ENCODE measurements around the gene ZNF331. TPM values are rescaled to one million over a fixed set of nuclear protein-coding genes. Genes with fewer than 3 reads are reported as not detected.
"Not testable (repeated sequence)": the region's sequence is repeated elsewhere in the genome, so short reads cannot be mapped to it uniquely, and the experiment has no call there.

The ZNF331 gene
- total RNA-seq, 2 donors from 2014 or later: 16.9 to 26.7 TPM

- no peak overlapping the region for H3K27ac ChIP-seq
- H3K4me1 ChIP-seq: no peaks in the 10 kb centered on the region
- H3K36me3 ChIP-seq: no peaks in the 10 kb centered on the region
- no peaks in the 10 kb centered on the region for H3K9me3 ChIP-seq
- H3K27me3 ChIP-seq: no peaks in the 10 kb centered on the region
- TF ChIP-seq, protein P1, sequence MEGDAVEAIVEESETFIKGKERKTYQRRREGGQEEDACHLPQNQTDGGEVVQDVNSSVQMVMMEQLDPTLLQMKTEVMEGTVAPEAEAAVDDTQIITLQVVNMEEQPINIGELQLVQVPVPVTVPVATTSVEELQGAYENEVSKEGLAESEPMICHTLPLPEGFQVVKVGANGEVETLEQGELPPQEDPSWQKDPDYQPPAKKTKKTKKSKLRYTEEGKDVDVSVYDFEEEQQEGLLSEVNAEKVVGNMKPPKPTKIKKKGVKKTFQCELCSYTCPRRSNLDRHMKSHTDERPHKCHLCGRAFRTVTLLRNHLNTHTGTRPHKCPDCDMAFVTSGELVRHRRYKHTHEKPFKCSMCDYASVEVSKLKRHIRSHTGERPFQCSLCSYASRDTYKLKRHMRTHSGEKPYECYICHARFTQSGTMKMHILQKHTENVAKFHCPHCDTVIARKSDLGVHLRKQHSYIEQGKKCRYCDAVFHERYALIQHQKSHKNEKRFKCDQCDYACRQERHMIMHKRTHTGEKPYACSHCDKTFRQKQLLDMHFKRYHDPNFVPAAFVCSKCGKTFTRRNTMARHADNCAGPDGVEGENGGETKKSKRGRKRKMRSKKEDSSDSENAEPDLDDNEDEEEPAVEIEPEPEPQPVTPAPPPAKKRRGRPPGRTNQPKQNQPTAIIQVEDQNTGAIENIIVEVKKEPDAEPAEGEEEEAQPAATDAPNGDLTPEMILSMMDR (IDR thresholded peaks at IDR 0.05): no peak
- DNase-seq (ENCODE audit: low spot score): no peak
- no peak overlapping the region for H3K4me3 ChIP-seq
Observed at GRCh38 chr19:53511357-53511756, 26.6 kb upstream of the ZNF331 start.

DNA sequence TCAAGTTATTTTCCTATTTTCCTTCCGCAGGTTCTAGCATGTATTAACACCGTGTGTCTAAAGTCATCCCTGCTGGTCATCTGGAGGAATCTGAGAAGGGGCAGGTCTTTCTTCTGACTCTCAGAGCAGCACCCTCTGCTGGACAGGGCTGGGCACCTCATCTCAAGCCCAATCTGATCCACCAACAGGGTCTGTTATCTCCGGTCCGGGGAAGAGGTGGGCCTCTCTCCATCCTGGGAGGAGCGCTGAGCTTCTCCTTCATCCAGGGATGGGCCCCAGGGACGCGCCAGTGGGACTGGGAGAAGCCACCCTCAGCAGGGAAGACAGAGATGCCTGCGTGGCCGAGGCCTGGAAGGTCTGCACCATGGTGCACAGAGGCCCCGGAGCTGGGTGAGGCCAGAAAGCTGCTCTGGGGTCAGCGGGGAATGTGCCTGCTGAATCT is 26.0 kb upstream of the ZNF331 start:
- no peaks in the 10 kb centered on the region for H3K36me3 ChIP-seq
- no peaks in the 10 kb centered on the region for H3K9me3 ChIP-seq
- no peak overlapping the region for H3K27ac ChIP-seq
- H3K4me1 ChIP-seq: no peaks in the 10 kb centered on the region
- H3K27me3 ChIP-seq: no peaks in the 10 kb centered on the region
- no peak overlapping the region for H3K4me3 ChIP-seq
- TF ChIP-seq, protein P1 (IDR thresholded peaks at IDR 0.05): peak; percentile 41 to 74
- peak; percentile 63 for DNase-seq (ENCODE audit: low spot score)

GRCh38 chr19:53515047-53515446 is 22.9 kb upstream of the ZNF331 start:
- not testable (repeated sequence) for H3K27ac ChIP-seq; DNase-seq (ENCODE audit: low spot score); H3K4me3 ChIP-seq; H3K36me3 ChIP-seq; H3K27me3 ChIP-seq; H3K9me3 ChIP-seq
- peaks cover 0 to 11% of the 10 kb centered on the region in 2 donors for H3K4me1 ChIP-seq

DNA sequence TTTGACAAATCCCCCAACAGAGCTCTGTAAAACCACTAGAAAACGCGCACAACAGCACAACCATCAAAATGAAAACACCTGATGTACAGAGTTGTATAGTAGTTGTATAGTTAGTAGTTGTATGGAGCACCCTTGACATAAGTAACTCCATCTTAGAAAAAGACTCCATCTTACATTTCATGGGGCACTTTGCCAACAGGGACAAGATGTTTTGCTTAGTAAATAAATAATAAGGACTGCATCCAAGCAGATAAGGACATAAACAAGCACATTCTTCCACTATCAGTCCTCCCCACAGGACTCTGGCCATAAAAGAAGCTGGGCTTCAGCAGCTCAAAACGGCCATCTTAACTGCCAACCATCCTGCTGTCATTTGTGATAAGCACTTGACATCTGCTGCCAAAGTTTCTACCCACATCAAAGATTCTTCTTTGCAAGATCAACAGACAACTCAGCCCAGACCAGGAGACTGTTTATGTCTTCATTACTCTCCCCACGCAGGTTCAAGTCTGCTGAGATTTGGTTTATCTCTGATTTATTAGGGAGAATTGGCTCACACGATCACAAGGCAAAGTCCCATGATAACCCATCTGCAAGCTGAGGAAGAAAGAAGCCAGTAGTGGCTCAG is 20.7 kb upstream of the ZNF331 start:
- Histone ChIP-seq H3K4me3 (no peak overlapping the region), H3K9me3 (no peaks in the 10 kb centered on the region), H3K4me1 (peaks cover 0 to 26% of the 10 kb centered on the region in 2 donors), H3K36me3 (no peaks in the 10 kb centered on the region), H3K27me3 (no peaks in the 10 kb centered on the region), H3K27ac (no peak overlapping the region)
- no peak for DNase-seq (ENCODE audit: low spot score)
- TF ChIP-seq, protein P1 (IDR thresholded peaks at IDR 0.05): no peak

DNA sequence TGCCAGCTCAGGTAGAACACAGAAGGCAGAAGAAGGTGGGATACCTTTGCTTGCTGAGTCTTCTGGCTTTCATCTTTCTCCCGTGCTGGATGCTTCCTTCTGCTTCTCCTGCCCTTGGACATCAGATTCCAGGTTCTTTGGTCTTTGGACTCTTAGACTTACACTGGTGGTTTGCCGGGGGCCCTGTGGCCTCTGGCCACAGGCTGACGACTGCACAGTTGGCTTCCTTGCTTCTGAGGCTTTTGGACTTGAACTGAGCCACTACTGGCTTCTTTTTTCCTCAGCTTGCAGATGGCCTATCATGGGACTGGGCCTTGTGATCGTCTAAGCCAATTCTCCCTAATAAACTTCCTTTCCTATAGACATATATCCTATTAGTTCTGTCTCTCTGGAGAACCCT is 19.8 kb upstream of the ZNF331 start:
- TF ChIP-seq, protein P1 (IDR thresholded peaks at IDR 0.05): no peak
- H3K4me1 ChIP-seq: peaks cover 0 to 26% of the 10 kb centered on the region in 2 donors
- no peak overlapping the region for H3K27ac ChIP-seq

GRCh38 chr19:53518716-53519115 is 19.2 kb upstream of the ZNF331 start:
- Histone ChIP-seq H3K4me3 (no peak overlapping the region), H3K36me3 (no peaks in the 10 kb centered on the region), H3K9me3 (no peaks in the 10 kb centered on the region), H3K4me1 (peaks cover 0 to 26% of the 10 kb centered on the region in 2 donors), H3K27me3 (no peaks in the 10 kb centered on the region), H3K27ac (no peak overlapping the region)
- no peak for DNase-seq (ENCODE audit: low spot score)
- TF ChIP-seq, protein P1 (IDR thresholded peaks at IDR 0.05): no peak

More for the DNA sequence above, 19.8 kb upstream of the ZNF331 start:
- DNase-seq (ENCODE audit: low spot score): no peak
- Histone ChIP-seq H3K36me3 (no peaks in the 10 kb centered on the region), H3K9me3 (no peaks in the 10 kb centered on the region), H3K27me3 (no peaks in the 10 kb centered on the region), H3K4me3 (no peak overlapping the region)

Data from right atrium auricular region (tissue), 2 donors.